GM12801 (cell line): ENCODE results near the gene SPIRE2.

Experiments used
- TF ChIP-seq, protein P1 (sequence below): IDR thresholded peaks from one replicate; pipeline ENCODE4 v1.5.1; 2011; ENCODE audit warnings: control low read depth; ENCODE audit not compliant: insufficient read length; ENCODE audit errors: extremely low read depth

Gene SPIRE2, protein sequence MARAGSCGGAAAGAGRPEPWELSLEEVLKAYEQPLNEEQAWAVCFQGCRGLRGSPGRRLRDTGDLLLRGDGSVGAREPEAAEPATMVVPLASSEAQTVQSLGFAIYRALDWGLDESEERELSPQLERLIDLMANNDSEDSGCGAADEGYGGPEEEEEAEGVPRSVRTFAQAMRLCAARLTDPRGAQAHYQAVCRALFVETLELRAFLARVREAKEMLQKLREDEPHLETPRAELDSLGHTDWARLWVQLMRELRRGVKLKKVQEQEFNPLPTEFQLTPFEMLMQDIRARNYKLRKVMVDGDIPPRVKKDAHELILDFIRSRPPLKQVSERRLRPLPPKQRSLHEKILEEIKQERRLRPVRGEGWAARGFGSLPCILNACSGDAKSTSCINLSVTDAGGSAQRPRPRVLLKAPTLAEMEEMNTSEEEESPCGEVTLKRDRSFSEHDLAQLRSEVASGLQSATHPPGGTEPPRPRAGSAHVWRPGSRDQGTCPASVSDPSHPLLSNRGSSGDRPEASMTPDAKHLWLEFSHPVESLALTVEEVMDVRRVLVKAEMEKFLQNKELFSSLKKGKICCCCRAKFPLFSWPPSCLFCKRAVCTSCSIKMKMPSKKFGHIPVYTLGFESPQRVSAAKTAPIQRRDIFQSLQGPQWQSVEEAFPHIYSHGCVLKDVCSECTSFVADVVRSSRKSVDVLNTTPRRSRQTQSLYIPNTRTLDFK

DNA sequence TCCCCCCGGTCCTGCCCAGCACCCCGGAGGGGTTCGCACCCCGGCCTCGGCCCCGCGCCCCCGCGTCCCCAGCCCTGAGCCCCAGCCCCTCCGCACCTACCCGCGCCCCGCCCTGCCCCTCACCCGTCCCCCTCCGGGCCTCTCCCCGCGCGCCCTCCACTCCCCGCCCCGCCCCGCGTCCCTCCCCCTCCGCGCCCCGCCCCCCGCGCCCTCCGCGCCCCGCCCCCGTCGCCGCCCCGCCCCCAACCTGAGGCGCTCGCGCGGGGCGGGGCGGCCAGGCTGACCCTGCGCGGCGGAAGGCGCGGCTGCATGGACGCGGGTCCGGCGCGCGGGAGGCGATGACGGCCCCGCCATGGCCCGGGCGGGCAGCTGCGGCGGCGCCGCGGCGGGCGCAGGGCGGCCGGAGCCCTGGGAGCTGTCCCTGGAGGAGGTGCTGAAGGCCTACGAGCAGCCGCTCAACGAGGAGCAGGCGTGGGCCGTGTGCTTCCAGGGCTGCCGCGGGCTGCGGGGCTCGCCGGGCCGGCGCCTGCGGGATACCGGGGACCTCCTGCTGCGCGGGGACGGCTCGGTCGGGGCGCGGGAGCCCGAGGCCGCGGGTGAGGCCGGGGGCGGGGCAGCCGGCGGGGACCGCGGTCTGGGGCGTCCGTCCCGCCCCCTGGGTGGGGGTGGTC is at the start of gene SPIRE2:
Gene SPIRE2, plus strand, starts transcription at position 277 of the 671 bp plus-strand sequence. Its CDS starts 76 bp downstream, at position 353.
- TF ChIP-seq, protein P1, sequence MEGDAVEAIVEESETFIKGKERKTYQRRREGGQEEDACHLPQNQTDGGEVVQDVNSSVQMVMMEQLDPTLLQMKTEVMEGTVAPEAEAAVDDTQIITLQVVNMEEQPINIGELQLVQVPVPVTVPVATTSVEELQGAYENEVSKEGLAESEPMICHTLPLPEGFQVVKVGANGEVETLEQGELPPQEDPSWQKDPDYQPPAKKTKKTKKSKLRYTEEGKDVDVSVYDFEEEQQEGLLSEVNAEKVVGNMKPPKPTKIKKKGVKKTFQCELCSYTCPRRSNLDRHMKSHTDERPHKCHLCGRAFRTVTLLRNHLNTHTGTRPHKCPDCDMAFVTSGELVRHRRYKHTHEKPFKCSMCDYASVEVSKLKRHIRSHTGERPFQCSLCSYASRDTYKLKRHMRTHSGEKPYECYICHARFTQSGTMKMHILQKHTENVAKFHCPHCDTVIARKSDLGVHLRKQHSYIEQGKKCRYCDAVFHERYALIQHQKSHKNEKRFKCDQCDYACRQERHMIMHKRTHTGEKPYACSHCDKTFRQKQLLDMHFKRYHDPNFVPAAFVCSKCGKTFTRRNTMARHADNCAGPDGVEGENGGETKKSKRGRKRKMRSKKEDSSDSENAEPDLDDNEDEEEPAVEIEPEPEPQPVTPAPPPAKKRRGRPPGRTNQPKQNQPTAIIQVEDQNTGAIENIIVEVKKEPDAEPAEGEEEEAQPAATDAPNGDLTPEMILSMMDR, result no peak

DNA sequence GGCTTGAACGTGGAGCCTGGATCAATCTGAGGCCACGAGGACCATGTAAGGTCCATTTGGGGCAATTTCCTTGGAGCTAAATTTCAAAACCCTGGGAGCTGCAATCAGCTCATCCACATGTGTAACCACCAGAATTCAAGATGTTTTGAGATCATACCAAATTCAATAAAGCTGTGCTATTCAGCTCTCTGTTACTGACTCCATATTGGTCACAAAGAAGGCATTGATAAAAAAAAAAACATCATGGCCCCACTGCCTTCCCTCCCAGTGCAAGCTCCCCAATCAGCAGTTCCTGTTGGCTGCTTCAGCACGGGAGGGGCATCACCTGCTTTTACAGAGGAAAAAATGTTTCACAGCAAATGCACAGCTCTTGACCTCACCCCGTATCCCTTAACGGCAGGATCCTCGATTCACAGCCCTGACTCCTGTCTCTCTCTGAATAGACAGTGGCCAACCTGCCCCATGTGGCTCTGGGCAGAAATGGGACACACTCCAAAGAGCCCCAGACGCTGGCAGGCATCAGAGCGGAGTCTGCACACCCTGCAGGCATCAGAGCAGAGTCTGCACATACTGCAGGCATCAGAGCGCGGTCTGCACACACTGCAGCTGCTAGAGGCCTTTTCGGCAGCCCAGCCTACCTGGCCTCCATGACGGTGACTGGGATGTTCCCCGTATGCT is 48.9 kb upstream of the SPIRE2 start:
- TF ChIP-seq, protein P1, result no peak

DNA sequence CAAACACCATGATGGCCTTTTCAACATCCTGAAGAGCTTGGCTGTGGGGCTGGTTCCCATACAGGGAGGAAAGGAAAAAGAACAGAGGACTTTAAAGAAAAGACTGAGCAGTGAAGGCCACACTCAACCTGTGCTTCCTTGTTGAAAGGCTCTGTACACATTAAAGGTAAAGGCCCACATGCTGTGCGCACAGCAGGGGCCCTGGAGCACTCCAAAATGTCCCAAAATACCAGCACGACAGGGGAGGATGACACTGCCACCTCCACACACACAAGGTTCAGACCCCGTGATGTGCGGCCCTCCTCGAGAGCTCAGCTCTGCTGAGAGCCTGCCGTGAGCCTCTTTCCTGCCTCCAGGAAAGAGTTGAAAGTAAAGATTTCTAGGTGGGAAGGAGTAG is 48.4 kb upstream of the SPIRE2 start:
- TF ChIP-seq, protein P1, result no peak

DNA sequence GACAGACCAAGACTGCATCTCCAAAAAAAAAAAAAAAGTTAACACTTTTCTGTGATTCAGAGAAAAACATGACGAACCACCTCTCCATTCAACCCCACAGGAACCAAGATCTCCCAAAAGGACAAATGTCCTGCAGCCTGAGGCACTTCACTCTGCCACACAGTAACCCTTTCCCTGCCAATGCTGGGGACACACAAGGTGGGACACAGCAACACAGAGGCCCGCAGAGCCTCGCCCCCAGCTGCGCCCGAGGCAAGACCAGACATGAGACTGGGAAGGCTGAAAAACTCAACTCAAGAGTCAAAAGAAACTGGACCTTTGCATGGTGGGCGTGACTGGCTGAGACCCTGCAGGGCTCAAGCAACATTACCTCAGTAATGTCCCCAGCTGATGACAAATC is 45.8 kb upstream of the SPIRE2 start:
- TF ChIP-seq, protein P1, result no peak

DNA sequence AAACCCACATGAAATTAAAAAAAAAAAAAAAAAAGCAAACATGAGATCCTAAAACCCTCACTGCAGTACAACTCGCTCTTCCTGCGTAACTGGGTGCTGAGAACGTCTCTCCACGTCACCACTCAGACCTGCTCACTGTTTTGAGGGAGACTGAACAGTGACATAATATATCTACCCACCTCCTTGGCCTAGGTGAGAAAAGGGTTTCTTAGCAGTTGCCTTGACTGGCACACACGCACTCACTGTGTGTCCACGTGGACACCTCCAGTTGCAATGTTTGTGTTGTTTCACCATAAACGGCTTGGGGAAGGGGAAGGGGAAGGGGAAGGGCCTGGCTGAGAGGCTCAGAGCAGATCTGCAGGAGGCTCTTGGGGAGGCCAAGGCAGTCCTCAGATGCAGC is 43.9 kb upstream of the SPIRE2 start:
- TF ChIP-seq, protein P1, result no peak

DNA sequence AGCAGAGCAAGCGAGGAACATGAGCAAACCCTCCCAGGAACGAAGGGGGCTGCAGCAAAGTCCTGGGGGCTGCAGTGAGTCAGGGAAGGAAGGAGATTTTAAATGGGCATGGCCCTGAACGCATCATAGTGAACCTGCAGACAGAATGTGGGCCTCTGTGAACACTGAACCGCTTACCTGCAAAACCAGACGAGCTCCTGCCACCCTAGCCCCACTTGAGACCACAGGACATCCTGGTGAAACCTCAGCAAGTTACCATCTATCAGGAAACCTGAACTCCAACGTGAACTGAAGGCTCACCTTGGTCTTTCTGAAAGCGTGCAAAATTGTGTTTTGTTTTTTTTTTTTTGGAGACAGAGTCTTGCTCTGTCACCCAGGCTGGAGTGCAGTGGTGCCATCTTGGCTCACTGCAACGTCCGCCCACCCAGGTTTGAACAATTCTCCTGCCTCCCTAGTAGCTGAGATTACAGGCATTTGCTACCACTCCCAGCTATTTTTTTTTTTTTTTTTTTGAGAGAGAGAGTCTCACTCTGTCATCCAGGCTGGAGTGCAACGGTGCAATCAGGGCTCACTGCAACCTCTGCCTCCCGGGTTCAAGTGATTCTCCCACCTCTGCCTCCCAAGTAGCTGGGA is 42.6 kb upstream of the SPIRE2 start:
- TF ChIP-seq, protein P1, result no peak
